HEK293 (cell line): ENCODE measurements around the gene CDK6.

Source experiments
- ELK4 ChIP-seq: IDR thresholded peaks from 2 replicates; pipeline ENCODE4 v1.6.1; 2011; ENCODE audit warnings: mild to moderate bottlenecking, low read depth, low read length, borderline replicate concordance
- FEZF1 ChIP-seq: fragments of 450-650 bp; formaldehyde crosslinking; IDR thresholded peaks from 2 replicates; pipeline ENCODE4 v1.5.1; 2016; ENCODE audit warnings: missing biosample characterization, missing genetic modification characterization
- GLI4 ChIP-seq: fragments of 450-650 bp; formaldehyde crosslinking; IDR thresholded peaks from 2 replicates; pipeline ENCODE4 v1.5.1; 2016; ENCODE audit warnings: missing biosample characterization, missing genetic modification characterization
- HOXA7 ChIP-seq: sonication (generic); formaldehyde crosslinking; IDR thresholded peaks from 2 replicates; pipeline ENCODE4 v1.8.1; 2022; ENCODE audit warnings: missing genetic modification reagents, borderline replicate concordance
- KLF16 ChIP-seq: fragments of 450-650 bp; formaldehyde crosslinking; IDR thresholded peaks from 2 replicates; pipeline ENCODE4 v1.5.1; 2017; ENCODE audit warnings: missing biosample characterization, missing genetic modification characterization
- PBX3 ChIP-seq: sonication (generic); formaldehyde crosslinking; IDR thresholded peaks from 2 replicates; pipeline ENCODE4 v1.8.1; 2022; ENCODE audit warnings: mild to moderate bottlenecking, moderate library complexity, missing genetic modification reagents
- PRDM1 ChIP-seq: fragments of 450-650 bp; formaldehyde crosslinking; IDR thresholded peaks from 2 replicates; pipeline ENCODE4; 2016; ENCODE audit warnings: missing biosample characterization, missing genetic modification characterization
- REPIN1 ChIP-seq: fragments of 450-650 bp; formaldehyde crosslinking; IDR thresholded peaks from 2 replicates; pipeline ENCODE4 v1.5.1; 2017; ENCODE audit warnings: missing biosample characterization, missing genetic modification characterization, low read depth
- SCRT1 ChIP-seq: fragments of 450-650 bp; formaldehyde crosslinking; IDR thresholded peaks from 2 replicates; pipeline ENCODE4 v1.5.1; 2016; ENCODE audit warnings: missing biosample characterization, missing genetic modification characterization, borderline replicate concordance
- SETDB1 ChIP-seq: IDR thresholded peaks from one replicate; pipeline ENCODE4 v1.6.1; 2017; ENCODE audit warnings: mild to moderate bottlenecking, low read length, moderate library complexity, mixed read lengths; ENCODE audit not compliant: insufficient read length
- SP7 ChIP-seq: fragments of 450-650 bp; formaldehyde crosslinking; IDR thresholded peaks from 2 replicates; pipeline ENCODE4 v1.5.1; 2016; ENCODE audit warnings: missing biosample characterization, missing genetic modification characterization
- YY1 ChIP-seq: fragments of 450-650 bp; formaldehyde crosslinking; IDR thresholded peaks from 2 replicates; pipeline ENCODE4 v1.5.1; 2018; ENCODE audit warnings: missing biosample characterization, missing genetic modification characterization
- ZBTB17 ChIP-seq: fragments of 450-650 bp; formaldehyde crosslinking; IDR thresholded peaks from 2 replicates; pipeline ENCODE4 v1.5.1; 2016; ENCODE audit warnings: missing biosample characterization, missing genetic modification characterization
- ZBTB26 ChIP-seq: fragments of 450-650 bp; formaldehyde crosslinking; optimal IDR thresholded peaks from 2 replicates; pipeline ENCODE3; 2016; ENCODE audit warnings: missing biosample characterization, mild to moderate bottlenecking, missing genetic modification characterization
- ZFHX2 ChIP-seq: fragments of 450-650 bp; formaldehyde crosslinking; conservative IDR thresholded peaks from 2 replicates; pipeline ENCODE4 v1.5.1; 2016; ENCODE audit warnings: missing biosample characterization, missing genetic modification characterization
- ZIC2 ChIP-seq: fragments of 450-650 bp; formaldehyde crosslinking; IDR thresholded peaks from 2 replicates; pipeline ENCODE4 v1.5.1; 2016; ENCODE audit warnings: missing biosample characterization, missing genetic modification characterization
- ZNF16 ChIP-seq: fragments of 450-650 bp; formaldehyde crosslinking; IDR thresholded peaks from 2 replicates; pipeline ENCODE4 v1.5.1; 2016; ENCODE audit warnings: low read depth, missing biosample characterization, missing genetic modification characterization
- ZNF175 ChIP-seq: fragments of 450-650 bp; formaldehyde crosslinking; IDR thresholded peaks from 2 replicates; pipeline ENCODE4 v1.5.1; 2016; ENCODE audit warnings: missing biosample characterization, missing genetic modification characterization
- ZNF18 ChIP-seq: fragments of 450-650 bp; formaldehyde crosslinking; IDR thresholded peaks from 2 replicates; pipeline ENCODE4 v1.5.1; 2016; ENCODE audit warnings: missing biosample characterization, missing genetic modification characterization
- ZNF211 ChIP-seq: fragments of 450-650 bp; formaldehyde crosslinking; IDR thresholded peaks from 2 replicates; pipeline ENCODE4 v1.5.1; 2016; ENCODE audit warnings: low read depth, missing biosample characterization, missing genetic modification characterization
- ZNF362 ChIP-seq: fragments of 450-650 bp; formaldehyde crosslinking; IDR thresholded peaks from 2 replicates; pipeline ENCODE4 v1.5.1; 2016; ENCODE audit warnings: missing biosample characterization, missing genetic modification characterization
- ZNF366 ChIP-seq: fragments of 450-650 bp; formaldehyde crosslinking; conservative IDR thresholded peaks from 2 replicates; pipeline ENCODE4 v1.5.1; 2016; ENCODE audit warnings: missing biosample characterization, missing genetic modification characterization
- ZNF416 ChIP-seq: fragments of 450-650 bp; formaldehyde crosslinking; IDR thresholded peaks from 2 replicates; pipeline ENCODE4 v1.5.1; 2016; ENCODE audit warnings: missing biosample characterization, missing genetic modification characterization
- ZNF433 ChIP-seq: fragments of 450-650 bp; formaldehyde crosslinking; IDR thresholded peaks from 2 replicates; pipeline ENCODE4 v1.5.1; 2016; ENCODE audit warnings: missing biosample characterization, missing genetic modification characterization, low read depth
- ZNF449 ChIP-seq: fragments of 450-650 bp; formaldehyde crosslinking; IDR thresholded peaks from 2 replicates; pipeline ENCODE4 v1.5.1; 2017; ENCODE audit warnings: missing biosample characterization, mild to moderate bottlenecking, missing genetic modification characterization, moderate library complexity
- ZNF639 ChIP-seq: fragments of 450-650 bp; formaldehyde crosslinking; IDR thresholded peaks from 2 replicates; pipeline ENCODE4 v1.5.1; 2016; ENCODE audit warnings: missing biosample characterization, missing genetic modification characterization
- ZNF645 ChIP-seq: fragments of 450-650 bp; formaldehyde crosslinking; IDR thresholded peaks from 2 replicates; pipeline ENCODE4; 2016; ENCODE audit warnings: missing biosample characterization, missing genetic modification characterization
- ZNF701 ChIP-seq: fragments of 450-650 bp; formaldehyde crosslinking; IDR thresholded peaks from 2 replicates; pipeline ENCODE4 v1.5.1; 2016; ENCODE audit warnings: missing biosample characterization, missing genetic modification characterization
- ZNF843 ChIP-seq: fragments of 450-650 bp; formaldehyde crosslinking; IDR thresholded peaks from 2 replicates; pipeline ENCODE4 v1.5.1; 2016; ENCODE audit warnings: missing biosample characterization, missing genetic modification characterization

The CDK6 gene

GRCh38 chr7:92835261-92835850, 1.0 kb downstream of the CDK6 start (continued):
- TF ChIP-seq PBX3 (CRISPR knock-in tag): no peak
- no peak for TF ChIP-seq GLI4 (tag by site-specific recombination)
- no peak for TF ChIP-seq FEZF1 (tag by site-specific recombination)
- peak; percentile 82 for TF ChIP-seq ZNF362
- TF ChIP-seq ZNF639 (tag by site-specific recombination): no peak
- no peak for TF ChIP-seq ZNF645 (tag by site-specific recombination)
- no peak for TF ChIP-seq SETDB1
- TF ChIP-seq ELK4: no peak
- TF ChIP-seq ZNF211 (tag by site-specific recombination): no peak
- no peak for TF ChIP-seq SCRT1
- no peak for TF ChIP-seq YY1
- TF ChIP-seq KLF16 (tag by site-specific recombination): no peak
- no peak for TF ChIP-seq ZNF416
- peak; percentile 65; the same call in 1 of the 2 replicates for TF ChIP-seq ZNF18 (tag by site-specific recombination)
- peak; percentile 75 for TF ChIP-seq ZBTB26 (tag by site-specific recombination)
- TF ChIP-seq SP7 (tag by site-specific recombination): peak; percentile 48
- no peak for TF ChIP-seq HOXA7 (CRISPR knock-in tag)
- no peak for TF ChIP-seq ZNF16 (tag by site-specific recombination)
- TF ChIP-seq ZNF175 (tag by site-specific recombination): no peak
- no peak for TF ChIP-seq ZNF843 (tag by site-specific recombination)
- peak; percentile 91 for TF ChIP-seq ZBTB17 (tag by site-specific recombination)
- TF ChIP-seq ZNF701 (tag by site-specific recombination): no peak
- no peak for TF ChIP-seq ZNF449 (tag by site-specific recombination)
- TF ChIP-seq ZNF366: no peak; the same call in 1 of the 2 replicates
- TF ChIP-seq REPIN1 (tag by site-specific recombination): no peak
- peak; percentile 77 for TF ChIP-seq ZIC2 (tag by site-specific recombination)
- peak; percentile 62 for TF ChIP-seq ZFHX2 (tag by site-specific recombination)
- peak; percentile 85 for TF ChIP-seq PRDM1
- TF ChIP-seq ZNF433 (tag by site-specific recombination): no peak
